HG03558 (cell line): ENCODE results near the gene STXBP1.

Experiments used
- ATAC-seq: cut with Tn5 transposase; IDR thresholded peaks from one replicate; pipeline ENCODE4 v1.9.1; 2021; ENCODE audit warnings: moderate number of reproducible peaks; ENCODE audit not compliant: unreplicated experiment; ENCODE audit errors: extremely low read depth

Gene STXBP1

DNA sequence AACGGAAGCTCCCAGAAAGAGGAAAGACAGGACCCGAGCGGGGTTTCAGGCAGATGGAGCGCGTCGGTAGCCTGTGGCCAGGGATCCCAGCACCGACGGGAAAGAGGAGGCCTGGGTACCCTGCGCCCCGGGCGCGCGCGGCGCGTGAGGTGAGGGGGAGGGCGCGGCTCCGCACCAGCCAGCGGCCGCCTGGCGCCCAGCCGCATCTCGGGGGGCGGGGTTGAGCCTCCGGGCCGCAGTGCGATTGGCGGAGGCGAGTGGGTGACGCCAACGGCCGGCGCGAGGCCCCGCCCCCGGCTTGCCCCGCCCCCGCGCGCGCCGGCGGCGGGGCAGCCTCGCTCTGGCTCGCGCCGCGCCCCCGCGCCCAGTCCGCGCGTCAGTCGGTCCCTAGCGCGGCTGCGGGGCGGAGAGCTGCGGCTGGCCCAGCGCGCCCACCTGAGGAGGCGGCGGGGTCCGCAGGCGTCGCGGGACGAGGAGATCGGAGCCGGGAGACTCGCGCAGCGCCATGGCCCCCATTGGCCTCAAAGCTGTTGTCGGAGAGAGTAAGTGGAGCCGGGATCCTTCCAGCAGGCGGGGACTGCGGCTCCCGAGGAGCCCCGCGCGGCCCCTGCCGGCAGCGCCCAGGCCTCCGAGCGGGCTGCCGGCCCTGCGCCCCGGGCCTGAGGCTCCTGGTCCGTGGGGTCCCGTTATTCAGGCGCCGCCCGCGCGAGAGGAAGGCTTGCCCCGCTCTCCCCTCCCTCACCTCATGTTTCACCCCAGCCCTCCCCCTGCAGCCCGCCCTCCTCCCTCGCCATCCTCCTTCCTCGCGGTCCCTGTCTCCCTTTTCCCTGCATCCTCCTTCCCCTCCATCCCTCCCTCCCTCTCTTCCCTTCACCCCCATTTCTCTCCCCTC is at the start of gene STXBP1:
STXBP1 (plus strand) TSS at position 379 of the 892 bp plus-strand sequence; CDS start at position 506, 127 bp downstream.
- peak; percentile 58 for ATAC-seq

DNA sequence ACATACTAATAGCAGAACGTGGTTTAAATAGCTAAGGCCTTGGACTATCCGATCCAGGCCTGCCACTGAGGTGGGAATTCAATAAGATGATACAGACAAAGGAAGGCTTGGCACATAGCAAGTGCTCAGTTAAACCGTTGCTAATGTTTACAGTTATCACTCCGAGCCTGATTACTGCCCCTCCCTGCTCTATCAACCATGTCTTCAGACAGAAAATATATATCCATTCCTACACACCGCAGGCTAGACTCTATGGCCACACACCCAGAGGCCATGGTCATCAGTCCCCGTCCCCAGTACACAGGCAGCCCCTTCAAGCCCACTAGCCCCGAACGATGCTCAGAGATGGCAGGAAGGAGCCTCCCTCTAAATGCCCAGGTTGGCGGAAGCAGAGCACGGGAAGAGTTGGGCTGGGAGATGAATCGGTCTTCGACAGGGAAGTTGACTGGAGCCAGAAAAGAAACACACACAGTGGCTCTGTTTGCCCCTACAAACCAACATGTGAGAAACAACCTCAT is 49.7 kb upstream of the STXBP1 start:
- no peak for ATAC-seq

DNA sequence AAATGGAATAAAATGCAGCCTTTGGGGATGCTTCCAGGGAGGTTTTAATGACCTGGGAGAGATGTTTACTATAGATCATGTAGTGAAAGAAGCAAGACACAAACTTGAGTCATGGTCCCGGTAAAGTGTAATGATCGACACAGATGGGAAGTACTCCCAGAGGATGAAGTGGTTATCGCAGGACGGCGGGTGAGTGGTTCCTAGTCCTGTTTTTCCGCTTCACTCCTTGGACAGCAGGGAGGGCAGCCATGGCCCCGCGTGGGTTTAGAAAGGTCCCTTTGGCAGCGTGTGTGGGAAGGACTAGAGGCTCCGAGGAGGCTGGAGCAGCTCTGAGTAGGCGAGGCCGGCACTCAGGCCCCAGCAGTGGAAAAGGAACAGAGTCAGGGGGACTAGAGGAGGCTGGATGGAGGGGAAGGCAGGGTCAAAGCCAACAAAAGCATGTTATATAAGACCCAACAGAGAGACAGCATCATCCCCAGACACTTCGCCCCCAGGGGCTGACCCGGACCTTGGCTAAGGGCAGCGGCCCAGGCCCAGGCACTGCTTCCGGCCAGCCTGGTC is 49.2 kb upstream of the STXBP1 start:
- no peak for ATAC-seq

DNA sequence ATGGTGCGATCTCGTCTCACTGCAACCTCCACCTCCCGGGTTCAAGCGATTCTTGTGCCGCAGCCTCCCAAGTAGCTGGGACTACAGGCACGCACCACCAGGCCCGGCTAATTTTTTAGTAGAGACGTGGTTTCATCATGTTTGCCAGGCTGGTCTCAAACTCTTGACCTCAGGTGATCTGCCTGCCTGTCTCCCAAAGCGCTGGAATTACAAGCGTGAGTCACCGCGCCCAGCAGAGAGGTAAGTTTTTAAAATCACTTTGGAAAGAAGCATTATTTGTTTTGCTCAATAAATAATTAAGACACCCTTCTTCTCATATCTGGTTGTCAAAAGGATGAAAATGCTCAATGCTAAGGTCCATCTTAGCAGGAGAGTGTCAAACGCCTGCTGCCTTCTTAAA is 48.5 kb upstream of the STXBP1 start:
- no peak for ATAC-seq

DNA sequence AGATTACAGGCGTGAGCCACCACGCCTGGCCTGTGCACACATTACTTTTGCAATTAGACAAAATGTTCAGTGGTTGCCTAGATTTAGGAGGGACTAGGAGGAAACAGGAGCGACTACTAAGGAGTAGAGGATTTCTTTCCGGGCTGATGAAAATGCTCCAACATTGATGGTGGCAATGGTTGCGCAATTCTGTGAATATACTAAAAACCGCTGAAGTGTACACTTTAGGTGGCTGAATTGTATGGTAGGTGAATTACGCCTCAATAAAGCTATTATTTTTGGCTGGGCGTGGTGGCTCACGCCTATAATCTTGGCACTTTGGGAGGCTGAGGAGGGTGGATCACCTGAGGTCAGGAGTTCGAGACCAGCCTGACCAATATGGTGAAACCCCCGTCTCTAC is 46.8 kb upstream of the STXBP1 start:
- ATAC-seq: no peak

DNA sequence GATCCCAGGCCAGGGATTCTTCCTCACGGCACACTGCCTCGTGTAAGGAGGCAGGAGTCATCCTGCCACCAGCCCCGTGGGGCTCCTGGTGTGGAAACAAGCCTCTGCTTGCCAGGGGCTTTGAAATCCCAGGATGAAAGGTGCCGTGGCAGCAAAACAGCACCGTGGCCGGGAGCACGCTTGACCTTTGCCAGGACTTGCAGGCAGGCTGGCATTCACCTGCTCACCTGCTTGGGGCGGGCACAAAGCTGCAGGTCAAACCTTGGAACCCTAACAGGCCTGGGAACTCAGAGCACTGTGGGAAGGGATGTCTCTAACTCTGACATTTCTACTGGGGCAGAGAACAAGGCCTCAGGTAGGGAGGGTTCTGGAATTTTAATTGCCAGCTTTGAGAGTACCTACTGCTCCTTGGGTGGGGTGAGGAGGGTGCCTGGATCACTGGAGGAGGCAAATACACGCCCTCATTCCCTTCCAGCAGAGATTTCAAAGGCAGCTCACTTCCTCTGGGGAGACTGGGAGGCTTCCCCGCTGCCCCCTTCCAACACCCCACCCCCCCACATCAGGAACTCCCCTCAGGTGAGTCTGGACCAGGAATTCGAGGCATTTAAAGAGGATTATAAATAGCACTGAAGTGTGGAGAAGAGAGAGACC is 45.6 kb upstream of the STXBP1 start:
- no peak for ATAC-seq

DNA sequence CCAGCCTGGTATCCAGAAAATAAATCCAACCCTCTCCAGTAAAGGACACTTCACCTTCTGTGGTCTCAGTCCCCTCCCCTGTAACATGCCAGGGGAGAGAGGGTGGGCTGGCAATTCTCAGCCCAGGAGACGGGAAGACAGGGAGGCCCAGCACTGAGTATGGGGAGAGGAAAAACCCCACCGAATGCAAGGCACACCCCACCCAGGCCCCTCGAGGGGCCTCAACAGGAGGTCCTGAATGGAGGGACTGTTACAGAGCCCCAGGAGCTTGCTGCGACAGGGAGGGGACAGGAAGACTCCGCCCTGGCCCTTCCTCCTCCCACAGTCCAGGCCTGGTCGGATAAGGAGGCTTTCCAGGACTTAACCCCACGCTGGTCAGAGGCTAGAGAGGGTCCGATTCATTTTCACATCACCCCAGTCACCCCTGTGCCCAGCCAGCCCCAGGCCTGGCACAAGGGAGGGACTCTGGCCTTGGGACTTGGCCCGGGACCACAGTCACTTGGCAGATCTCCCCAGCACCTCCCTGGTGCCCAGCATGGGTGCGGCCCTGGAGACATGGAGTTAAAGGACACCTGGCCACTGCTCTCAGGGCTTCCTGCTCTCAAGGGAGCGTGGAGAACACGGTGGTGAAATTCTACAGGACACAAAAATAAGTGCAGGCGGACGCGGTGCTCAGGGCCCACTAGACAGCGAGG is 44.9 kb upstream of the STXBP1 start:
- no peak for ATAC-seq

DNA sequence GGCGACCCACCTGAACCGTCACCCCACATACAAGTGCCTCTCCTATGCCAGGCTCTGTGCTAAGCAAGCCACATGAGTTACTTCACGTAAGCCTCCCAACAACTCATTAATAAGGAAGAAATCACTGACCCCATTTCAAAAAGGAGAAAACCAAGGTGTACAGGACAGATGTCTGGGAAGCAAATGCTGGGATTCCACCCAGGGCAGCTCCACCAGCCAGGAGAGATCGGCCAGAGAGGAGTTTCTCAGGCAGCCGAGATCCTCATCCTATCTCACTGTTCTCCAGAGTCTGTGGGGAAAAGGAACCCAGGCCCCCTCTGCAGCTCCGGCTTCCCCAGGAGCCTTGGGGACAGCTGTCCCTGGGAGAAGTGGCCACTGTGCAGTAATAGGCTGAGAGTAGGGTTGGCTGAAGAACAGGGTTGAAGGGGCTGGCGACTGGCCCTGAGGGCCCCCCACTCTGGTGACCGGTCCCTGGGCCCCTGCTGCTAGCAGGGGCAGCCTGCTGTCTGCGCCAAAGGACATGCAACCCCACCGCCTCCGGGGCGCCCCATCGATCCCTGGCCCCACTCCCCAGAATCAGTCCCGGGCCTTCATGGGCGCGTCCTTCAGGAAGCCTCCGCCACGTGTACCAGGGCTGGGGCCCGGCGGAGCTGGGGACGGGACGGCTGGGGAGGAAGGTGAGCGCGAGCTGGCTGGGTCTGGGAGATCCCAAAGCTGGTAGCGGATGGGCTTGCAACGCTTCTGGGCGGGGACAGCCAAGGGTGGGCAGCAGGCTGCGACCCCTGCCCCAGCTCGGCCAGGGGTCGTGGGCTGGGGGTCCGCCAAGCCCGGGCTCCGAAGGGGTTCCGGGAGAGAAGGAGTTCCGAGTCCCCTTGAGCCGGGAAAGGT is 44.1 kb upstream of the STXBP1 start:
- no peak for ATAC-seq

- ATAC-seq: no peak
Observed at GRCh38 chr9:127568618-127568970, 43.5 kb upstream of the STXBP1 start.

DNA sequence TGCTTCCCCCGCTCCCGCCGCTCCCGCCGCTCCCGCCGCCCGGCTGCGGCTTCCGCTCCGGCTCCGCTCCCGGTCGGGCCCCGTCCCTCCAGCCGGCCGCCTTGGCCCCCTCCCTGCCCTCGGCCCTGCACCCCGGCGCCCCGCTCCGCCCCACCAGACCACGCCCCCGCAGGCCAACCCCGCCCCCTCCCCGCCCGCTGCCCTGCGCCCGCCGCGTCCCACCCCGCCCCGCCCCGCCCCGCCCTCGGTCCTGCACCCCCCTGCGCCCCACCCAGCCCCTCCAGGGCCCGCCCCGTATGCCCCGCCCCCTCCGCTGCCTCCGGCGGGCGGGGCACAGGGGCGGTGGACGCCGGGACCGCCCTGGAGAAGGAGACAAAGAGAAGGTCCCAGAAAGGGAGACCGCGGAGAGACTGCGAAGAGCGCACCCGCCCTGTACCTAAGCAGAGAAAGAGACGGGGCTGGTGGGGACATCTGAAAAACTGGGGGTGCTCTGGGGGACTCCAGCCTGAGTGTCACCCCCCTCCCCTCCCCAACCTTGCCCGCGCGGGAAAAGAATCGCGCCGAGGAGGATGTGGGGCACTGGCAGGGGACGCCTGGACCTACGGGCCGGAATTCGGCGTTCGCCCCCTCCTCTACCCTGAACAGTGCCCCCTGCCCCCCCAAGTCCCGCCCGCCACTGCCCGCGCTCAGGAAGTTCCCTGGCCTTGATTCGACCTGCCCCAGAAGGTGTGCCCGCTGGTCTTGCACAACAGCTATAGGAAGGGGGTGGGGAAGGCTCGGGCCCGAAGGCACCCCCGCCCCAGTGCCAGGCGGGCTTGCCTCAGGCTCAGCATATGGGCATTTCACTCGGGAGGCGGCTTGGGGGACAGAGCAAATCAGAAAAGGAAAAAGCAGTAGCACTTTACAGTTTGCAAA is 42.8 kb upstream of the STXBP1 start:
- ATAC-seq: no peak

DNA sequence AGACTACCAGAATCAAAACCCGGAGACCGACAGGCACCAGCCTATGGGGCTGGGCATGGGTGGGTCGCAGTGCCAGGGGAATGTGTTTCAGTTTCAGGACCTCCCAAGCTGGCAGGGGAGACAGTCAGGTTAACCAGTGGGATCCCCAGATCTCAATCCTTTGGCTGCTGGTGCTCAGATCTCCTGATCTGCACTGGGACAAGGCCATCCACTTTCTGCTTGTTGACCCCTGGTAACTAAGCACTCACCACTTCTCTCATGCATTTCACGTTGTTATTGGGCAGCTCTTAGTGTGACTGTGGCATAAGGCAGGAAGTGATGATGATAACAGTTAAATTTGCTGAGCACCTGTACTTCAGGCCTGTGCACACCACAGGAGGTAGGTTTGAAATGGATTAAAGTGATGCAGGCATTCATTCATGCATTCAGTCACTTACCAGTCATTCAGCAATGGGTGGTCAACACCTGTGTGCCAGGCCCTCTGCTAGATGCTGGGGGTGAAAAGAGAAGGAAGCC is 42.1 kb upstream of the STXBP1 start:
- no peak for ATAC-seq

DNA sequence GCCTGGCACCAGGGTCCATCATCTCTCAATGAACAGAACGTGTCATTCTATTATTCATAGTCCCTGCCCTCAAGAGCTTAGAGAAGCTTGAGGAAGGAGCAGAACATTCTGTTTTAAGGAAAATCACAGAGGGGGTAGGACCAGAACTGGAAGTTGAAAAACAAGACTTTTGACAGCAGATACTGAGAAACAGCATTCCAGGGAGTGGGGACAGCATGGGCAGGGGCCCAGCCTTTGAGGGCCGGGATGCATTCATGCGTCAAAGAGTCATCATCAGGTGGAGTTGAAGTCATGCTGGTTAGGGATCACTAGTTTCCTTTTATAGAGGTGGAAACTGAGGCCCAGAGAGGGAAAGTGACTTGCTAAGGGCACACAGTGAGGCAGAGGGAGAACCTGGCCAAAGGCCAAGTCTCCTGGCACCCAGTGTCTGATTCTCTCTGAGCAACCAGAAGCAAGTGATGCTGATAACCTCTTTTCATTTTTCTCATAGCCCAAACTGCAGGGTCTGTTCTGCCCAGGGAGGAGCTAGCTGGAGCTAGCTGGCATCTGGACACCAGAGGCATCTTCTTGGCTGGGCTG is 41.5 kb upstream of the STXBP1 start:
- no peak for ATAC-seq

GRCh38 chr9:127571971-127572370 is 40.1 kb upstream of the STXBP1 start:
- no peak for ATAC-seq

- no peak for ATAC-seq
Observed at GRCh38 chr9:127572961-127573721, 38.9 kb upstream of the STXBP1 start.

DNA sequence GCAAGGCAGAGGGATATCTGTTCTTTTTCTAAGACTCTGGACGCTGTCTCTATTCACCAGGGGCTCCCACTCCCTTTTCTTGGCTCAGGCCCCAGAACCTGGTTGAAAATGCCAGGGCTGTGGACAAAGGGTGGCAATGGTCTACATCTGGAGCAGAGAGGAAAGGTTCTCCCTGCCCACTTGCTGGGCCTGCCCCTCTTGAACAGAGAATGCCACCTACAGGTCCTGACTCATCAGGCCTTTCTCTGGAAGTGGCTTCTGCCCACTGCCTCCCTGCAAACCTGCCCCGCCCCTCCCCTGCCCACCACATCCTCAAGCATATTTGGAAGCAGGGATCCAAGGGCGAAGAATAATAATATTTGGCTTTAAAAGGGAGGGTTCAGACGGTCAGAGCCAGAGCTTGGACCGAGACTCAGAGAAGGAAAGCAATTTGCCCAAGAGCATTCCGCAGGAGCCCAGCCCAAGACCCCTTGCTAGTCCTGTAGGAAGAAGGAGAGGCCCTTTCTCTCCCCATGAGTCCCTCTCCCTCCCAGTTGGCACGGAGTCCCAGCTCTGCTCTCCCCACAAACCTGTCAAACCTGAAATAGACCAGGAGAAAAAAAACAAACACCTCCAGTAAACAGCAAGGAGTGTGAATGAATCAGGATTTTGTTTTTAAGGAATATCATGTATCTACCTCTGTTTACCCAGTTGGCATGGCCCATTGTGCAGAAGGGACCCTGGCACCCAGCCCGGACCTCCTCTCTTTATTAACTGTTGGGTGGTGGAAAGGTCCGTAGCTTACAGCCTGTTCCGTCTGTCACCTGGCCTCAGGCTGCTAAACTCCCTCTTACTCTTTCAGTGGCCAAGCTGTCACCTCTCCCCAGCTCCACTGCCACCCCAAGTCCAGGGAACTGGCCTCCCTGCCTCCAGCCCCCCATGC is 37.7 kb upstream of the STXBP1 start:
- ATAC-seq: no peak
